HG03066 (cell line): ENCODE results near the gene PCSK9.
"Not testable (repeated sequence)": the region's sequence is repeated elsewhere in the genome, so short reads cannot be mapped to it uniquely, and the experiment has no call there.

Experiments
- ATAC-seq: cut with Tn5 transposase; IDR thresholded peaks from one replicate; pipeline ENCODE4 v1.9.1; 2021; ENCODE audit warnings: low read depth; ENCODE audit not compliant: unreplicated experiment

PCSK9 gene

DNA sequence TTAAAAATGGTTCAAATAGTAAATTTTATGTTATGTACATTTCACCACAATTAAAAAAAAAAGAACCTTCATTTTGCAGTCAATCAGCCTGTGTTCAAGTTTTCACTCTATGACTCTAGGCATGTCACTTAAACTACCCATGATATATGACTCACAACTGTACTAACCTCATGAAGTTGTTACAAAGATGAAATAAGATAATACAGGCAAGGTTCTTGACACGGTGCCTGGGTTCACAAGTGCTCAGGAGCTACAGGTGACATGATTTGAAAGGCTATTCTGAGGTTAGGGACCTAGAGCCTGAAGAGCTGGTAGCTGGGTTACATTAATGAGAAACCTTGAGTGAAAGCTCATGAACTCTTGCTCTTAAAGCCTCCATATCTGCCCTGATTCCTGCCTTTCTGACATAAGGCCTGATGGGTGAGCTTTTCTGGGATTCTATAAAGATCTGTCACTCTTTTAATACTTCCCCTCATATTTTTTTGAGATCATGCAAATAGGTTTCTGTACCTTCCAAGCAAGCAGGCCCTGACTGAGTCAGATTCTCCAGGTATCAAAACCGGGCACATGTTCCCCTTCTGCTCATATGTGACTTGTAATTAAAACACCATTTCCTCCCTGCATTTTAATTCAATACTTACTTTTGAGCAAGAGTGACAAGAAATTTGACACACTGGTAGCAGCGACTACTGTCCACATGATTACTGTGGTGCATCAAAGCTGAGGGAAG lies 34.0 kb downstream of the PCSK9 start:
- ATAC-seq = no peak

DNA sequence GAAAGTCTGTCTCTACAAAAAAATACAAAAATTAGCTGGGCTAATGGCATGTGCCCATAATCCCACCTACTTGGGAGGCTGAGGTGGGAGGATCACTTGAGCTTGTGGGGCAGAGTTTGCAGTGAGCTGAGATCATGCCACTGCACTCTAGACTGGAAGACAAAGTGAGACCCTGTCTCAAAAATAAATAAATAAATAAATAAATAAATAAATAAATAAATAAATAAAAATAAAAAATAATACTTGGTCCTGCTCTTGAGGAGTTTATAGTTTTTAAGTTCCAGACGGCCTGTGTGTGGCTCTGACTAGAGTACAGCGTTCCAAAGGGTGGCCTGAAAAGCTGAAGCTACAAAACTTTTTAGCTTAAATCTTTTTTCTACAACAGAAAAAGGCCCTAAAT lies 35.1 kb downstream of the PCSK9 start:
- ATAC-seq = no peak

DNA sequence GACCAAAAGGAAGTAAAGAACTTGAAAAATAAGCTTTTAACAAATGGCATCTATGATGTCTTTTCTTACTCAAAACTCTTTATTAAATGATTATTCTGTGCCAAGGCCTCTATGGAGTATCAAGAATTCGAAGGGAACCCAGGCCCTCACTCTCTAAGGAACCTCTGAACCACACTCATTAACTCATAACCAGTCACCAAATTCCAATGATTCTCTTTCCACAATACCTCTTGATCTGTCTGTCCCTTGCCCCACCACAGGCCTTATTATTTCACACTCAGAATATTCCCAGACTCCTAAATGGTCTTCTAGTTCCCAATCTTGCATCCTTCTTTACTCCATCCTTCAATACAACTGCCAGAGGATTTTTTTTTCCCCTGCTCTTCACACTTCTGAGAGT lies 37.0 kb downstream of the PCSK9 start:
- no peak for ATAC-seq

DNA sequence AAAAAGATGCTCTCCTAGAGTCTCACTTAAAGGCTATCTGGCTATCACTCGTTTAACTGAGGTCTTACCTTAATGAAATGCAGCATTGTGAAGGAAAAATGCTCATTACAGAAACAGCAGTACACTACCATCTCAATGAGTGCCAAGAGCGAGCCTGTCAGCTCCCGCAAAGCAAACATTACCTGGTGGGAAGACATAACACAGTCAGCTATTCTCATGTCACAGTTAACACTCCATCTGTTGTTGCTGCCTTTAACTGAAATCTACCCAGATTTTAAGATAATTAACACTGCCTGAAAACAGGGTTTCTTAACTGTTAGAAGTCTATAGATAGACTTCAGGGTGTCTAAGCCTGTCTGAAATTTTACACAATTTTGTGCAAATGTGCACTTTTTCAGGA lies 39.1 kb downstream of the PCSK9 start:
- no peak for ATAC-seq

DNA sequence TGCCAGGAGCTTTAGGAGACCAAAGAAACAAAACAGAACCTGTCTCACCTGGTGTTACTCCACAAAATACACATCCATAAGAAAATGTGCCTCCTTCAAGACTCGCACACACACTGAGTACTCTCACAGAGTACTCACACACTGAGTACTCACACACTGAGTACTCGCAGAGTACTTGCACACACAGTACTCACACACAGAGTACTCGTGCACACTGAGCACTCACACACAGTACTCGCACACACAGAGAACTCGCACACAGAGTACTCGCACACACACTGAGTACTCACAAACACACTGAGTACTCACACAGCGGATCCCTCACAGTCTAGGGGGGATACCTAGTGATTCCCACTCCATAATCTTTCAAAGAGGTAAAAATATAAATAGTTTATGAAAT lies 40.3 kb downstream of the PCSK9 start:
- no peak for ATAC-seq

DNA sequence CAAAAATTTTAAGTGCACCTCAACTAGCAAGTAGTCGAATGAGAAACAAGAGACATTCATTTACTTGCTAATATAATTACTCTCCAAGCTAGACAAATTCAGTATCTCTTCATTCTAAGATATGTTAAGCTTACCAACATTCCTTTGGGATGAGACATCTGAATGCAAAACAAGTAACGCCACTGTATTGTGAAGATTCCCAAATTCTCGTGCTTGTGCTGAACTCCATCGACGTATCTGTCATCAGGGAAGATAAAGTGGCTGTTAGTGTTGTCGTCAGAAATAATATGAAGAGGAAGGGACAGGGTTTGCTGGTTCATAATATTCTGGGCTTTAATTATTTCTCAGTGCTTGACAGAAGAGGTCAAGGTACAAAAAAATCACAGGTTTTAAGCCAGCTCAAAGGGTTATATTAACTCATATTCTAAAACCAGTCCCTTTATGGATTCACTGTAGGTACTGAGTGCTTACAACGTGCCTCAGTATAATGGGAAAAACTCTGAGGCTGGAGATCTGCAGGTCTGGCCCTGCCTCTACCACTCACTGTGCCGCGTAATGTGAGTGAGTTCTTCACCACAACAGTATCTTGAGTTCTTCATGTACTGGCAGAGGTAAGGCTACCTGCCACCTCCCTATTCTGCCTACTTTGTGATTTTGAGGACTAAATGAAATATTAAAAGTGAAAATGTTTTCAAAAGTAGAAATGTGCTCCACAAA lies 42.0 kb downstream of the PCSK9 start:
- ATAC-seq = no peak

DNA sequence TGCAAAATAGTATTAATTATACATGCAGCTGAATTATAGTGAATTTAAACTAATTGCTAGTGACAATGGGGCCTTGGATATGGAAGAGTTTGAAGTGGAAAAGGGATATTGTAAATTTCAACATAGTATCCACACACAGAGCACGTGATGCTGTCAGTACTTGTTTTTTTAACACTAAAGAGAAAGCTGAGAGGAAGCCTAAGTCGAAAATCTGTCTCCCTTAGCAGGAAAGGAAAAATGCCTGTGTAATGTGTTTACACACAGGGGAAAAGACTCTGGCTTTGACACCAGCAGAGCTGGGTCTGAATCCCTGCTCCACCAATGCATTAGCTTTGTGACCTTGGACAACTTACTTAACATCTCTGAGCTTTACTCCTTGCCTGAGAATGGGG lies 42.6 kb downstream of the PCSK9 start:
- ATAC-seq = no peak

DNA sequence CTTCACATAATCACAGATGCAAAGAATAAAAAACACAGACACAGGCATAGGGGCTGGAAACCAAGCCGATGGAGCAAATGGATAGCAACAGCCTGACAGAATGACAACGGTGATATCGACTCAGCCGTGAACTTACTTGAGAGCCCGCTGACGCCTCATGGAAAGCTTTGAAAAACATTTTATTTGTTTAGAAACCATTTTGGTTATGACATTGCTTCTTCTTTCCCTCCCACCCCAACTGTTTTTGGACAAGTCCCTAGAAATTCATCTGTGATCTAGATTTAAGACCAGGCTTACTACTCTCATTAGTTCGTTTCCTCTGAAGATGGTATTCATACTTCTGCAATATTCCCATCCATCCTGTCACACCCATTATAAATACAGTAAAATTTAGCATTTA lies 44.9 kb downstream of the PCSK9 start:
- no peak for ATAC-seq

DNA sequence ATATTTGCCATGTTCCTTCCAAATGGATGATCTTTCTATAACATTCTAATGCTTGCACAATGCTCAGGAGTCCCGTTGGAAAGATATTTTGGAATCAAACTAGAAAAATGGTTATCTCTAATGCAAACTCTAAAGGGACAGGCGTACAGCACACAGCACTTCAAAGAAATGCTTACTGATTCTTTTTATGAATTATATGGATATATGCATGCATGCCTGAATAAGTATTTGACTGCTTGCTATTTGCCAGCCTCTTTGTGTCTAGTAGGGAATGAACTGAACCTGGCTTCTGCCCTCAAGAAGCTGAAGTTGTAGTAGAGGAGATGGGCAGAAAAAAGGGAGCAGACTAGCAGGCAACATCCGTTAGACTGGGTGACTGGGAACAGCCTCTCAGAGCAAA lies 48.1 kb downstream of the PCSK9 start:
- ATAC-seq = no peak

DNA sequence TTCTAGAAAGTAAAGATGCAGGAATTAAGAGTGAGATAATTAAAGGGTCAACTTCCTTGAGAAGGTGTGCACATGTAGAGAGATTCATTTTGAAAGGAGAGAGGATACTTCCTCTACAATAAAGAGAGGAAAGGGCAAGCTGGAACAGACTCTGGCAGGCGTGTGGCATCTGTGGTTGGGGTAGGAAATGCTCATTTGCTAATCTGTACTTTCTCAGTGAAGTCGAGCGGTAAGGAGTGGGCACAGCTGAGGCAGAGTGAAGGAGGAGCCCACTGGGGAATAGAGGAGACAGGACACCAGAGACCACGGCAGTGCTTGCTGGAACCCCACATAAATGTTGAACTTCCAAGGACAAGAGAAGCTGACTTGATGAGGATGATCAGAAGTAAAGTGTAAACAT lies 49.1 kb downstream of the PCSK9 start:
- ATAC-seq = no peak

DNA sequence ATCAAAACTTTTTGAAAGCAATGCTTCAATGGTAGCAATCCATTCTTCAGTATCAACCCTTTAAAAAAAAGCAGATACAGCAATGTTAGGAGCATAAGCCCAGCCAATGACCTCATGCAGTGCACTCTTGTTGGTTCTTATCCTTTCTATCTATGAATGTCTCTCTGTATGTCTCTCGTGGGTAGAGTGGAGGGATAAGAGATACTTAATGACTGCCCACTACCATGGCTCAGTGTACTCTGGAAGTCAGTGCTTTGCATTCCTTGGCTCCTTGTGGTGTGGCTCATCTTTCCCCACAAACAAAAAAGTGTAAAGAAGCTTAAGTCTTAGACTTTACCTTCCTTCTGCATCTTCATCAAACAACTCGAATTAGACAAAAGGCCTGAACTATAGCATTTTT lies 50.3 kb downstream of the PCSK9 start:
- no peak for ATAC-seq

DNA sequence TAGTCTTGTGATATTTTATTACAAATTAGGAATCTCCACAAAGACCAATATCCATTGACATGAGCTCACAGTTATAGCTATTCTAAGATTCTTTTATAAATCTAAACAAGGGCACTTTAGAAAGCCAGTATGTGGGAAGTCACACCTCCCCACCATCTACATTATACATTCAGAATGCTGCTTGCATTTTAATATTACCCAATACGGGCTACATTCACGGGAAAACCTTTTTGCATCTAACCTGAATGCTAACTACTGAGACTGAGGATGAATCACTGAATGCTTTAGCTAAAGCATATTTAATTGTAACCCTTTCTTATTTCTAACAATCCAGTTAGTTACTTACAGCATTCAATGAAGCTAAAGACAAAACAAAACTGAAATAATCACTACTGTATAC lies 53.1 kb downstream of the PCSK9 start:
- no peak for ATAC-seq

DNA sequence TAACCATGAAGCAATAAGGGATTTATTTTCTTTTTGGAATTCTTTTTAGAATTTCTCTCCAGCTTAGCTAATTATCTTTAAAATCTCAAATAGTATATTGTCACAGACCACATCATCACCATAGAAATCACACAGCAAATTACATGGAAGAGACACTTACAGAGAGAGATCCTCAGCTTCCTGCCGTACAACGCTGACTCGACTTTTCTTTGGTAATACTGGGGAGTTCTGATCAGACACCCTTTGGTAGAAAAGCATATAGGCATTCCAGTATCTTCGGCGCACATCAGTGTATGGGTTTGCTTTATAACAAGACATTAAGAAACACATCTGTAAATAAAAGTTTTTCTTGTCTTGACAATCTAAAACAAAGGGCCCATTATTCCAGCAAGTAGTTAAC lies 55.7 kb downstream of the PCSK9 start:
- ATAC-seq = no peak

DNA sequence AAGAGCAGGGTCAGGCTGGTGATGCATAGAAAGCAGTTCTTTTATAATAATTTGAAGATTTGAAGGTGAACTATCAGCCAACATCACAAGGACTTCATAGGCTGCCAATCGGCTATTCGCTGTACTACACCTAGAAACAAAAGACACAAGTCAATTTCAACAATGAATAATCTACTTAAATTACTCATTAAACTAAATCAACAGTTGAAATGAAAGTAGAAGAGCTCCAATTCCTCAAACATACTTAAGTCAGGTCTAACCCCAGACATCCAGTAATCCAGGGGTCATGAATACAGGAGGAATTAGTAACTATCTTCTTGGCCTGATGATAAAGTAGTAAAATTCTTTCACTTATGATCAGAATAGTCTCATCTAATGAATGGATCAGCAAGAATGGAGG lies 64.5 kb downstream of the PCSK9 start:
- no peak for ATAC-seq

DNA sequence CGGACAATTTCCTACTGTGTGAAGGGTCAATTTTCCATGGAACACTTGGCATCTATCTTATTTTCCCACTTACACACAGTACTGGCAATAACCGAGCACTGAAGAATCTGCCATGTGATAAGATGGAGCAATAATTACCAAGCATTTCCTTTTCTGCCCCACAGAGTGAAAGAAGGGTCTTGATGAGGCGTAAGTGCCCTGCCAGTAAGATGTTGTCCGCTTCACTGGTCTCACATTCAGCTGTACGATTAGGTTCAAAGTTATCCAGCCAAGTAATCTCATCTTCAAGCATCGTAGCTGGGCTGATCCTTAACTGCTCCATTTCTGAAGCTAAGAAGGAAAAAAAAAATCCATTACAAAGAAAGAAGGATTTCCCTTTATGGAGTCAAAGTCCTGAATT lies 67.8 kb downstream of the PCSK9 start:
- ATAC-seq = no peak

DNA sequence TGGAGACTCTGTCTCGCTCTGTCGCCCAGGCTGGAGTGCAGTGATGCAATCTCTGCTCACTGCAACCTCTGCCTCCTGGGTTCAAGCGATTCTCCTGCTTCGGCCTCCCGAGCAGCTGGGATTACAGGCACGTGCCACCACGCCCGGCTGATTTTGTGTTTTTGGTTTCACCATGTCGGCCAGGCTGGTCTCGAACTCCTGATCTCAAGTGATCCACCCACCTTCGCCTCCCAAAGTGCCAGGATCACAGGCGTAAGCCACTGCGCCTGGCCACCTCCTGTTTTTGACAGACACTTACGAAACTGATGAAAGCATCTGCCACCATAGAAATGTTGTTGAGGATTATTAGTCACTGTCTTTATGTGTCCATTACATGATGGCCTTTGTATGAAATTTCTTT lies 69.7 kb downstream of the PCSK9 start:
- ATAC-seq = not testable (repeated sequence)
